Occipital lobe (tissue), 2 donors: ENCODE data around the gene APOA1. TPM values are rescaled to one million over a fixed set of nuclear protein-coding genes. Genes with fewer than 3 reads are reported as not detected.
"Not testable (repeated sequence)": the region's sequence is repeated elsewhere in the genome, so short reads cannot be mapped to it uniquely, and the experiment has no call there.

Experiments
- DNase-seq: peaks from one replicate; lab custom pipeline; 2025; lab: John Stamatoyannopoulos, UW
- total RNA-seq: library from RNA; depleted of rRNA; stranded (reverse); fragments of >200 nt; gene quantifications from one replicate; pipeline ENCODE4 v1.2.3, GENCODE V29; 2014

Gene APOA1
- total RNA-seq, 1 donor from 2014 or later: 0.78 TPM

DNA sequence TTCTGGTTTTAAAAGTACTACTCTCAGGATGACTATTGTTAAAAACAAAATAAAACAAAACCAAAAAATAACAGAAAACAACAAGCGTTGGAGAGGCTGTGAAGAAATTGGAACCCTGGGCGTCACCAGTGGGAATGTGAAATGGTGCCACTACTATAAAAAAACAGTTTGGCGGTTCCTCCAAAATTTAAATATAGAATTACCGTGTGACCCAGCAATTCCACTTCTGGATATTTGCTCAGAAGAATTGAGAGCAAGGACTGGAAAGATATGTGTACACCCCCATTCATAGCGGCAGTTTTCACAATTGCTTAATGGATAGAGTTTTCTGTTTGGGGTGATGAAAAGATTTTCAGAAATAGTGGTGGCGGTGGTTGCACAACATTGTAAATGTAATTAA, 22.9 kb downstream of the APOA1 start:
- DNase-seq: no peak

GRCh38 chr11:116813781-116814471, 23.5 kb downstream of the APOA1 start:
- DNase-seq: no peak

- DNase-seq: no peak
Observed at GRCh38 chr11:116813170-116813569, 24.3 kb downstream of the APOA1 start.

DNA sequence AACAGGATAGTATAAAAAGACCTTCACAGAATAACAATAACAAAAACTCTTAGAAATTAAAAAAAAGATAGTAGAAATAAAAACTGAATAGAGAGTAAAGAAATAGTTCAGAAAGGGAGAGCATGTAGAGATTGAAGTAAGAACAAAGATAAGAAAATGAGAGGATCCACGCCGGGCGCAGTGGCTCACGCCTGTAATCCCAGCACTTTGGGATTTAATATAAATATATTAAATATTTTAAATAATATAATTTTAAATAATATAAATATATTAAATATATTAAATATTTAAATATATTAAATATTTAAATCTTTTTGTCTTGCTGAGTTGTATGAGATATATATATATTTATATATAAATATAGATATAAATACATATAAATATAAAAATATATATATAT, 25.3 kb downstream of the APOA1 start:
- DNase-seq: no peak

GRCh38 chr11:116811194-116811593, 26.2 kb downstream of the APOA1 start:
- no peak for DNase-seq

DNA sequence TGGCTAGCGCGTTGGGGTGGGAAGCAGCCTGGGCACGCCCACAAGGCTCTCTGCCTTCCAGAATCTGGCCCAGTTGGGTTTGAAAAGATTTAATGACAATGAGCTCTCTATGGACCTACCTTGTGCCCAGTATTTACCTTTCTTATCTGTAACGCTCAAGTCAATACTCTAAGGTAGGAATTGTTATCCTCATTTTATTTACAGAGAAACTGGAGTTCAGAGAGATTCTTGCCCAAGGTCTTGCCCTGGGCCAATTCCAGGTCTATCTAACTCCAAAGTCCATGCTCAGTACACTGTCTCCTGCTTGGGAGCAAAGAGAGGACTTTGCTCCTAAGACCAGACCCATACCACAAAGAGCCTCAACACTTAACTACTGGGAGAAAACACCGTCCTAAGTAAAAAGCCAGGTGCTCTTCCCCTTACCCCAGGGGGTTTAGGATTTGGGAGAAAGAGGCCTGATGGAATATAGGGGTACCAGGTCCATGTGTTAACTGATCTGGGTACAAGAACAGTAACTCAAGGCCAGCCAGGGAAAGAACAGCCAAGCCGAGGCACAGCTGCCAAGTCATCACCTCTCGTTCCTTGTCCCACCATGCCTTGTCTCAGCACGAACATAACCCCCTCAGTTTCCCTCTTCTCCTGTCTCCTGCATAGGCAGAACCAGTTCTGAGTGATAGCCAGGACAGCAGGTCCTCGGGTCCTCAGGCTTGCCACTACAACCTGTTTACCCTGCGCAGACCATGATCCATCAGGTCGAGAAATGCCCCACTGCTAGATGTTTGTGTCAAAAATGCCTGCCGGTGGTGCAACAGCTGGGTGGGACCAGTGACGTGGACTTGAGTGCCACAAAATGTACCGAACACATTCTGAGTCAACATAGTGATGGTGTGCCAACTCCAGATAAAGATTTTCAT, 28.9 kb downstream of the APOA1 start:
- DNase-seq: no peak

DNA sequence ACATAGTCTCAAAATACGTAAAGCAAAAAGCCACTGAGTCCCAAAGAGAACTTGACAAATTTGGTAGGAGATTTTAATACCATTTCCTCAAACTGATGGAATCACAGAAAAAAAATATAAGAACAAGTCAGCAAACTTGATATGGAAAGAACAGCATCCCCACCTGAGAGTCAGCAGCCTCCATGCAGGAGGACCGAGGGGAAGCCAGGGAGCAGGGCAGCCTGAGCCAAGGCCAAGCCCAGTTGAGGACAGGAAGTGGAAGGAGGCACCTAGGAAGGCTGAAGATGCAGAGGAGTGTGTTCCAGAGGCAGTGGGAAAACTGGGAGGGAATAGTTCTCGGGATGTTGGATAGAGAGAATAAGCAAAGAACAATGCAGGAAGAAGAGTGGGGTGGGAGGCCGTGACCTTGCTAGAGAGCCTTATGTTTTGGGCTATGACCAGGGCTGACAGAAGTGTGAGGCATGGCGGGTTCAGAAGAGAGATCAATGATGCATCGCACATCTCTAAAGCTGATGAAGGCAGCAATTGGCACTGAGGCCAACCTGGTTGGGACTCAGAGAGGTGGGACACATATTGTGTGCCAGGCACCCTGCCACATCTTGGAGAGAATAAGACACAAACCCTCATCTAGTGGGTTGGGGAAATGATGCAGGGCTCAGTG, 29.7 kb downstream of the APOA1 start:
- no peak for DNase-seq

DNA sequence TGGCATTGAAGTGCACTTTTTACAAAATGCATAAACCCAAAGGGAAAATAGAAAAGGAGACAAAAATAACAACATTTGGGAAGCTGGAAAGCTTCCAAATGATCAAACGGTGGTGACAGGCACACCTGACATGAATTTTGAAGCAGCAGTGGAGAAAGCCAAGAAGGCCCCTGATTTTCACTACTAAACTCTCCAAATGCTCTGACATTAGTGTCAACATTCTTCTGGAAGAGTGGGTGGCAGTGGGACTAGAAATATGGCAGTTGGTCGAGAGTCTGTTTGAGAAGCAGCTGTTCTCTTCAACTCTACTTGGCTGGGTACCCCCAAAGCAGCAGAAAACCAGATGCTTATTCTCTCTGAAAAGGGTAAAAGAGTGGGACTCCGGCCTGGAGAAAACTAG, 33.4 kb downstream of the APOA1 start:
- no peak for DNase-seq

DNA sequence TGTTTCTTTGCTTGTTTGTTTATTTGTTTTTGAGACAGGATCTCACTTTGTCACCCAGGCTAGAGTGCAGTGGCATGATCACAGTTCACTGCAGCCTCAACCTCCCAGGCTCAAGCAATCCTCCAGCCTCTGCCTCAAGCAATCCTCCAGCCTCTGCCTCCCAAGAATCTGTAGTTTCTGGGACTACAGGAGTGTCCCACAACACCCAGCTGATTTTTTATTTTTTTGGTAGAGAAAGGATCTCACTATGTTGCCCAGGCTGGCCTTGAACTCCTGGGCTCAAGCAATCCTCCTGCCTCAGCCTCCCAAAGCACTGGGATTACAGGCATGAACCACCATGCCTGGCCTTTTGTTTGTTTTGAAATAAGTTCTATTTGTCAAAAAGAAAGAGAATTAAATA, 35.8 kb downstream of the APOA1 start:
- DNase-seq: not testable (repeated sequence)

GRCh38 chr11:116800610-116801009, 36.8 kb downstream of the APOA1 start:
- no peak for DNase-seq

DNA sequence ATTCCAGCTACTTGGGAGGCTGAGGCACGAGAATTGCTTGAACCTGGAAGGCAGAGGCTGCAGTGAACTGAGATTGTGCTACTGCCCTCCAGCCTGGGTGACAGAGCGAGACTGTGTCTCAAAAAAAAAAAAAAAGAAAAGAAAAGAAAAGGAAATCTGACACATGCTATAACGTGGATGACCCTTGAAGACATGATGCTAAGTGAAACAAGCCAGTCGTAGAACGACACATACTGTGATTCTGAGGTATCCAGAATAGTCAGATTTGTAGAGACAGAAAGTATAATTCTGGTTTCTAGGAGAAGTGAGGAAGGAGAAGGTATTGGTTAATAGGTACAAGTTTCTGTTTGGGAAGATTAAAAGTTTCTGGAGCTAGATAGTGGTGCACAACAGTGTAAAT, 39.1 kb downstream of the APOA1 start:
- DNase-seq: no peak

GRCh38 chr11:116797816-116798215, 39.6 kb downstream of the APOA1 start:
- DNase-seq: no peak

GRCh38 chr11:116796548-116796947, 40.9 kb downstream of the APOA1 start:
- DNase-seq: no peak

DNA sequence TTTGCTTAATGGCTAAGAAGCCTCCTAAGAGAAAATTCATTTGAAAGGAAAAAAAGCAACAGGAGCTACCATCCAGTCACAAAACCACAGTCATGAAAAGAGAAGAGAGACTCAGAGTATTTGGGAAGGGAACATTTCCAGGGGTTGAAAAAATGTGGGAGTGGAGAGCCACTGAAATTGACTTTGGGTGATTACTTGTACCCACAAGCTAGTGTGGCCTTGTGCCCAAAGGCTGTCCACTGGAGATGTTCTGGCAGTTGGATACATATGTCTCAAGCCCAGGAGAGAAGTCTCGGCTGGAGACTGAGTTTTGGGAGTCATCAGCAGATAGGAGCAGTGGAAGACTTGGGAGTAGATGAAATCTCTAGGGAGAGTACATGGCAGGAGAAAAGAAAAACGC, 42.6 kb downstream of the APOA1 start:
- DNase-seq: no peak

GRCh38 chr11:116793772-116794097, 43.7 kb downstream of the APOA1 start:
- DNase-seq: no peak

DNA sequence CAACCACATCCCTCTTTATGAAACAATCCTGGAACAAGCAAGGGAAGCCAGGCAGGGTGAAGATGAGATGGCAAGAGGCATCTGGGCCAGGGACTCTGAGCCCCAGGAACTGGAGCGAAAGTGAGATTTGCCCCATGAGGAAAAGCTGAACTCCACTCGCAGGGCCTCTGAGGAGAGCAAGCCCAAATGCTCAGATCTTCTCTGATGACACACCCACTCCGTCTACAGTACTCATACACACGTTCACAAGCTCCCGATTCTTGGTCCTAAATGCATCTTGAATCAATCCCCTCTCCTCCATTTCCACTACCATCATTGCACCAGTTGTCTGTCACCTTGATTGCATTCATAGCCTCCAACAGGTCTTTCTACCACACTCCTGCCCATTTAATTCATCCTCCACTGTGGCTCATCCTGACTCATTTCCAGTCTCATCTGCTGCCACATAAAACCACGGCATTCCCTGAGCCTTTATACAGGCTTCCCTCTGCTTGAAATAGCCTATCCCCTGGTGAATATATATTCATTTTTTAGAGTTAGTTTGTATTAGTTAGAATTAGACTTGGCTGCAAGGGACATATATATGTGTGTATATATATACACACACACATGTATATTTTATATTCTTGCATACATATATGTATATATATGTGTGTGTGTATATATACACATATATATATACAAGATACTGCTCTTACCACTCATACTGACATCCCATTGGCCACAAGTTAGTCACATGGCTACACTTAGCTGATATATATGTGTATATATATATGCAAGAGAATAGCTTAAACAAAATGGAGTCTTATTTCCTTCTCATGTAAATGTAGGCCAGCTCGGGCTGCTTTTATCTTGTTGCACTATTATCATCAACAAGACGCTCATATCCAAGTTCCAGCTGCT, 44.3 kb downstream of the APOA1 start:
- DNase-seq: no peak

DNA sequence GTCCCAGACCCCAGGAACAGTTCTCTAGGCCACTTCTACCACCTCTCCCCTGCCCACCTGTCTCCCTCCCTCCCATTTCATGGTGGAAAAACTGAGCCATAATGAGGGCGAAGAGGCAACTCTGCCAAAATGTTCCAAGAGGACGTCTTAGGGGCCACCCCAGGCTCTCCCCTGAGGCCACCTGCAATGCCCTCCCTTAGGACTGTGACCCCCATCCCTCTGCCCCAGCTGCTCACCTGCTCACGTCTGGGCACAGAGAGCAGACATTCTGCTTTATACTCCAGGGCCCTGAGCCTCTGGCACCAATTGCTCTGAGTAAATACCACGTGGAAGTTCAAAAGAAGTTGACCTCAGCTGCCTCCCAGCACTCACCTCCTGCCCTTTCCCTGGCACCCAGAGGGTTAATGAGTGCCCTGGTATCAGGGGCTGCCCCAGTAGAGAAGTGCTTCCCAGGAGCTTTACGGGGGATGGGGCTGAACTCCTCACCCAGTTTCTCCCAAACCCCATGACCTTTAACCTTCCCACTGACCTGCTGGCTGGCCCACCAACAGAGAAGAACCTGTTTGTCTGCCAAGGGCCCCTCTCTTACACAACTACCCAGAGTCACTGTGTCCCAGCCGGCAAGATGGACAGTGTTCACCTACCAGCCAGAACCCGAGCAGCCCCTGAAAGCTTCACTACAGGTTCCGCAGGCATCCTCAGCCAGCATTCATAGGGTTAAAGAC, 45.1 kb downstream of the APOA1 start:
- no peak for DNase-seq

DNA sequence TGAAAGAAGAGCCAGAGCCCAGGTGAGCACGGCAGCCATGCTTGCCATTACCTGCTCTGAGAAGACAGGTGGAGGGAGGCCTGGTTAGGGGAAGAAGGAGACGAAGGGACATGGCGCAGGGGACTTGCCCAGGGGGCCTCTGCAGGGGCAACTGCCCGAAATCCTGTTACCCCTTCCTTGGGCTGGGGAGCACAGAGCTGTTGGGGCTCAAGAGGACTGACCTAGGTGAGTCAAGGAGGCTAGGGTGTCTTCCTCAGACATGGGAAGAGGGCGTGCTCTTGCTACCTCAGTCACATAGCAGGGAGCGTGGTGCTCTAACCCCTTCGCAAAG, 45.6 kb downstream of the APOA1 start, which contains the start of gene APOA5:
Gene APOA5, minus strand, starts transcription at position 67 of the 331 bp plus-strand sequence. Its CDS starts 19 bp downstream, at position 48.
- no peak for DNase-seq

- DNase-seq: peak; percentile 47
Observed at GRCh38 chr11:116791002-116791812, 46.2 kb downstream of the APOA1 start.
